Measurements from ENCODE around the gene ZYG11B. TPM values are rescaled to one million over a fixed set of nuclear protein-coding genes. Genes with fewer than 3 reads are reported as not detected.

ZYG11B gene
- total and polyA plus RNA-seq, 2 of the 13 experiments (the other 11 are each of a cell fraction or from before 2014, with no cell fraction given), result 6.9 to 17.9 TPM

- no peak overlapping the region for H3K9ac ChIP-seq (ENCODE audit: insufficient read depth, low read depth, low read length)
- no peak for ATAC-seq
- no peak overlapping the region for H3K4me2 ChIP-seq (ENCODE audit: low read depth, low read length)
- H3K36me3 ChIP-seq (replicated peaks in 1 of 2; ENCODE audit: control insufficient read depth in 1 of 2, insufficient read depth in 2 of 2, low read length in 2 of 2), result peaks cover 2 to 10% of the 10 kb centered on the region in 2 experiments; a peak in 1 of 5 replicates
- in situ Hi-C loops (cut with HindIII; ENCODE audit: extremely low pct_ligation_motif_present, low pct_unique_long_range_greater_than_20kb) (no loop called here), intact Hi-C loops (cut with micrococcal nuclease; ENCODE audit: unreplicated experiment) (loop anchor here (10.0 kb wide), 1 partner anchor 276 kb away; the partner anchor contains the start of genes ORC1 and PRPF38A)
- CTCF ChIA-PET (ENCODE audit: low intra/inter-chr PET ratio, low total read pairs), result no interaction called here
- H3K4me3 ChIP-seq (replicated peaks in 1 of 3; ENCODE audit: insufficient read depth in 1 of 3, low read depth in 2 of 3, low read length in 3 of 3), result no peak overlapping the region
- DNase-seq (ENCODE audit: low spot score), result no peak
- H3K27ac ChIP-seq (ENCODE audit: extremely low read length, insufficient read depth, low read length), result no peak overlapping the region
- H3K27me3 ChIP-seq (ENCODE audit: control insufficient read depth in 1 of 2, insufficient read depth in 2 of 2, low read length in 2 of 2), result no peaks in the 10 kb centered on the region
- WGBS (ENCODE audit: low lambda C conversion rate), result 41% methylated on average over 3 of the region's 3 CpGs
- no peak for FAIRE-seq
- H3K9me3 ChIP-seq (ENCODE audit: low read length), result no peaks in the 10 kb centered on the region
- H2AFZ ChIP-seq (ENCODE audit: low read length), result no peak overlapping the region
- no TSS peak for BruUV-seq (replicated peaks)
- POLR2A ChIA-PET, result no interaction called here
- TF ChIP-seq REST (IDR thresholded peaks at IDR 0.05; ENCODE audit: borderline replicate concordance in 1 of 2, low read depth in 1 of 2, low read length in 2 of 2) (no peak), MAFK (conservative IDR thresholded peaks at IDR 0.05 in 1 of 2, IDR thresholded peaks at IDR 0.05 in 1 of 2; ENCODE audit: low read length in 2 of 2) (peak; percentile 32 to 52; a peak in 3 of 4 replicates), ZNF546 (CRISPR knock-in tag; conservative IDR thresholded peaks at IDR 0.05) (no peak), ARNTL (CRISPR knock-in tag; IDR thresholded peaks at IDR 0.05) (no peak), MAFF (IDR thresholded peaks at IDR 0.05; ENCODE audit: low read depth, low read length) (peak; percentile 17; the same call in 1 of the 2 replicates), ZNF451 (CRISPR knock-in tag; IDR thresholded peaks at IDR 0.05) (no peak)
- H3K79me2 ChIP-seq (ENCODE audit: insufficient read depth, low read length), result no peaks in the 10 kb centered on the region
- peaks cover 22% of the 10 kb centered on the region; the same call in 1 of the 2 replicates for H3K4me1 ChIP-seq (ENCODE audit: insufficient read depth, low read length)
- H4K20me1 ChIP-seq (ENCODE audit: insufficient read depth, low read length), result no peaks in the 10 kb centered on the region
Observed at GRCh38 chr1:52680353-52680752, 45.9 kb upstream of the ZYG11B start.

Measured in HepG2 (cell line).